ENCODE results near the gene CCL7. TPM values are rescaled to one million over a fixed set of nuclear protein-coding genes. Genes with fewer than 3 reads are reported as not detected.

Gene CCL7
- polyA plus RNA-seq, 1 donor from 2014 or later, result not detected

DNA sequence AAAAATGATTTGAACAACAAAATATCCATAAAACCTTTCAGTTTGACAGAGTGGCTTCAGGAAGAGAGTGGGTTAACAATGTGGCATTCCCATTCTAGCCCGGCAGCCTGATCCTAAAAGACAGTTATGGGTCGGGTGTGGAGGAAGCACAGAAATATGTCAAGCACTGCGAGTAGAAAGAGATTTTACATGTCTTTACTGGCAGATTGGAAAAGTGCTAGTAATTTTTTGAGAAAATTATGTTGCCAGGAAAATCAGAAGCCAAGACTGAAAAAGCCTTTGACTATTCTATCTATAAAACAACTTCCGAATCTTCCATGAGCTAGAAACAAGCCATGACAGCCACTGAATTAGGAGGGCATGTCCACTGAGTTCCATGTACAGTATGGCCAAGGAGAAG lies 9.2 kb upstream of the CCL7 start:
- TF ChIP-seq POLR2AphosphoS5 (IDR thresholded peaks at IDR 0.05) (no peak), TAF1 (IDR thresholded peaks at IDR 0.05; ENCODE audit: low read depth) (no peak), EP300 (conservative IDR thresholded peaks at IDR 0.05; ENCODE audit: poor library complexity, severe bottlenecking) (no peak), MXI1 (conservative IDR thresholded peaks at IDR 0.05; ENCODE audit: poor library complexity, severe bottlenecking) (no peak), CTCF (IDR thresholded peaks at IDR 0.05; ENCODE audit: poor library complexity, severe bottlenecking) (no peak), SMC3 (conservative IDR thresholded peaks at IDR 0.05; ENCODE audit: poor library complexity) (no peak), REST (IDR thresholded peaks at IDR 0.05; ENCODE audit: borderline replicate concordance) (no peak), RAD21 (conservative IDR thresholded peaks at IDR 0.05) (no peak), EZH2 (IDR thresholded peaks at IDR 0.05; ENCODE audit: borderline replicate concordance, insufficient read depth, low read length, poor library complexity, severe bottlenecking) (no peak)
- Histone ChIP-seq H3K4me2 (ENCODE audit: low read length) (no peak overlapping the region), H3F3A (ENCODE audit: insufficient read depth, low read length, poor library complexity, severe bottlenecking) (no peaks in the 10 kb centered on the region), H3K79me2 (replicated peaks; ENCODE audit: insufficient read depth, low read length) (no peaks in the 10 kb centered on the region), H3K27me3 (ENCODE audit: insufficient read depth, low read depth, low read length) (no peaks in the 10 kb centered on the region), H3K9me3 (ENCODE audit: low read length) (no peaks in the 10 kb centered on the region), H3K9me2 (ENCODE audit: insufficient read depth, low read length) (no peaks in the 10 kb centered on the region), H2AFZ (ENCODE audit: low read depth, low read length) (no peak overlapping the region), H4K20me1 (ENCODE audit: insufficient read depth) (no peaks in the 10 kb centered on the region), H3K27ac (ENCODE audit: low read length) (no peak overlapping the region), H3K9ac (ENCODE audit: low read length) (no peak overlapping the region), H3K36me3 (ENCODE audit: insufficient read depth, low read length) (no peaks in the 10 kb centered on the region), H3K4me3 (ENCODE audit: low read length) (no peak overlapping the region)

GRCh38 chr17:34261568-34262337 lies 8.3 kb upstream of the CCL7 start:
- Histone ChIP-seq H3K9me2 (ENCODE audit: insufficient read depth, low read length) (no peaks in the 10 kb centered on the region), H3K9me3 (ENCODE audit: low read length) (no peaks in the 10 kb centered on the region), H3K27ac (ENCODE audit: low read length) (no peak overlapping the region)

More at GRCh38 chr17:34261568-34262337, 8.3 kb upstream of the CCL7 start:
- H4K20me1 ChIP-seq (ENCODE audit: insufficient read depth), result no peaks in the 10 kb centered on the region
- H3K36me3 ChIP-seq (ENCODE audit: insufficient read depth, low read length), result no peaks in the 10 kb centered on the region
- no peaks in the 10 kb centered on the region for H3K79me2 ChIP-seq (replicated peaks; ENCODE audit: insufficient read depth, low read length)
- H3K27me3 ChIP-seq (ENCODE audit: insufficient read depth, low read depth, low read length), result no peaks in the 10 kb centered on the region
- TF ChIP-seq EP300 (conservative IDR thresholded peaks at IDR 0.05; ENCODE audit: poor library complexity, severe bottlenecking), result no peak
- TF ChIP-seq SMC3 (conservative IDR thresholded peaks at IDR 0.05; ENCODE audit: poor library complexity), result no peak
- no peak for TF ChIP-seq REST (IDR thresholded peaks at IDR 0.05; ENCODE audit: borderline replicate concordance)
- no peak for TF ChIP-seq MXI1 (conservative IDR thresholded peaks at IDR 0.05; ENCODE audit: poor library complexity, severe bottlenecking)
- TF ChIP-seq RAD21 (conservative IDR thresholded peaks at IDR 0.05), result no peak
- no peak for TF ChIP-seq TAF1 (IDR thresholded peaks at IDR 0.05; ENCODE audit: low read depth)
- TF ChIP-seq POLR2AphosphoS5 (IDR thresholded peaks at IDR 0.05), result no peak
- TF ChIP-seq EZH2 (IDR thresholded peaks at IDR 0.05; ENCODE audit: borderline replicate concordance, insufficient read depth, low read length, poor library complexity, severe bottlenecking), result no peak
- TF ChIP-seq CTCF (IDR thresholded peaks at IDR 0.05; ENCODE audit: poor library complexity, severe bottlenecking), result no peak
- no peaks in the 10 kb centered on the region for H3F3A ChIP-seq (ENCODE audit: insufficient read depth, low read length, poor library complexity, severe bottlenecking)
- no peak overlapping the region for H2AFZ ChIP-seq (ENCODE audit: low read depth, low read length)
- no peak overlapping the region for H3K4me3 ChIP-seq (ENCODE audit: low read length)
- H3K9ac ChIP-seq (ENCODE audit: low read length), result no peak overlapping the region
- H3K4me2 ChIP-seq (ENCODE audit: low read length), result no peak overlapping the region

Measured in neural cell (in vitro differentiated cells).